HG03457 (cell line): ENCODE results near the gene CRLF2.
"Not testable (repeated sequence)": the region's sequence is repeated elsewhere in the genome, so short reads cannot be mapped to it uniquely, and the experiment has no call there.

ENCODE experiments used
- ATAC-seq: cut with Tn5 transposase; IDR thresholded peaks from one replicate; pipeline ENCODE4 v1.9.1; 2021; ENCODE audit warnings: moderate number of reproducible peaks; ENCODE audit not compliant: unreplicated experiment

CRLF2 gene

GRCh38 chrX:1169189-1169588, 43.3 kb downstream of the CRLF2 start:
- ATAC-seq: no peak

GRCh38 chrX:1167918-1168481, 44.4 kb downstream of the CRLF2 start:
- no peak for ATAC-seq

- ATAC-seq: no peak
These were observed 45.0 kb downstream of the CRLF2 start for GRCh38 chrX:1167466-1167865.

- ATAC-seq: no peak
These were observed 46.8 kb downstream of the CRLF2 start for GRCh38 chrX:1165535-1166196.

GRCh38 chrX:1164322-1165288, 47.8 kb downstream of the CRLF2 start:
- no peak for ATAC-seq

GRCh38 chrX:1163231-1163630, 49.2 kb downstream of the CRLF2 start:
- no peak for ATAC-seq

- no peak for ATAC-seq
These were observed 50.1 kb downstream of the CRLF2 start for GRCh38 chrX:1162119-1162916.

GRCh38 chrX:1159548-1159947, 52.9 kb downstream of the CRLF2 start:
- no peak for ATAC-seq

- ATAC-seq: not testable (repeated sequence)
These were observed 55.6 kb downstream of the CRLF2 start for GRCh38 chrX:1156681-1157455.

GRCh38 chrX:1153940-1154339, 58.5 kb downstream of the CRLF2 start:
- ATAC-seq: no peak

- no peak for ATAC-seq
These were observed 60.4 kb downstream of the CRLF2 start for GRCh38 chrX:1152090-1152489.

- no peak for ATAC-seq
These were observed 60.9 kb downstream of the CRLF2 start for GRCh38 chrX:1151378-1152077.

GRCh38 chrX:1150569-1151347, 61.7 kb downstream of the CRLF2 start:
- no peak for ATAC-seq

- no peak for ATAC-seq
These were observed 64.6 kb downstream of the CRLF2 start for GRCh38 chrX:1147611-1148515.

GRCh38 chrX:1144293-1144692, 68.2 kb downstream of the CRLF2 start:
- ATAC-seq: no peak
